GM12878 (cell line): ENCODE data around the gene HOXD9.

Experiments used
- ATF2 ChIP-seq: IDR thresholded peaks from 2 replicates; pipeline ENCODE4 v1.6.1; 2012; ENCODE audit warnings: low read length, inconsistent platforms
- CBX5 ChIP-seq: sonication (generic); IDR thresholded peaks from 2 replicates; pipeline ENCODE4 v1.6.1; 2016; ENCODE audit warnings: low read depth, moderate library complexity, mild to moderate bottlenecking, inconsistent platforms
- CREB1 ChIP-seq: IDR thresholded peaks from 2 replicates; pipeline ENCODE4 v1.6.1; 2012; ENCODE audit warnings: low read depth, mild to moderate bottlenecking, inconsistent platforms
- ELK1 ChIP-seq: IDR thresholded peaks from 2 replicates; pipeline ENCODE4 v1.6.1; 2012; ENCODE audit warnings: low read depth, low read length, improper control_type of control experiment
- EZH2 ChIP-seq: IDR thresholded peaks from 2 replicates; pipeline ENCODE4 v1.6.1; 2012; ENCODE audit warnings: low read depth, mild to moderate bottlenecking, control low read depth, inconsistent platforms, low read length, borderline replicate concordance; ENCODE audit not compliant: control insufficient read depth
- FOS ChIP-seq: IDR thresholded peaks from 3 replicates; pipeline ENCODE4 v1.6.1; 2011; ENCODE audit warnings: borderline replicate concordance; ENCODE audit not compliant: insufficient read length; ENCODE audit errors: extremely low read depth
- POLR2A ChIP-seq: IDR thresholded peaks from 2 replicates; pipeline ENCODE4 v1.6.1; 2011; ENCODE audit warnings: low read depth, mild to moderate bottlenecking, low read length
- POLR2AphosphoS5 ChIP-seq: IDR thresholded peaks from 2 replicates; pipeline ENCODE4 v1.6.1; 2011; ENCODE audit warnings: mild to moderate bottlenecking, low read length, inconsistent platforms
- RELA ChIP-seq: fragments of 450-650 bp; IDR thresholded peaks from 2 replicates; pipeline ENCODE4 v1.8.0; 2014; ENCODE audit warnings: borderline replicate concordance; ENCODE audit not compliant: partially characterized antibody
- TCF3 ChIP-seq: IDR thresholded peaks from 2 replicates; pipeline ENCODE4 v1.6.1; 2012; ENCODE audit warnings: low read depth, mild to moderate bottlenecking, low read length, borderline replicate concordance; ENCODE audit not compliant: insufficient read depth
- YY1 ChIP-seq: IDR thresholded peaks from 2 replicates; pipeline ENCODE4 v1.6.1; 2011; ENCODE audit warnings: low read depth, mild to moderate bottlenecking, low read length
- TF ChIP-seq, protein P1 (sequence below), 3 experiments: IDR thresholded peaks in 2 of 3; conservative IDR thresholded peaks in 1 of 3; 2 replicates each; pipeline ENCODE4 v1.5.1; 2011; ENCODE audit warnings: low read depth in 3 of 3, low read length in 3 of 3, mild to moderate bottlenecking in 3 of 3, control low read depth in 2 of 3, moderate library complexity in 2 of 3, inconsistent platforms in 1 of 3, mixed read lengths in 1 of 3; ENCODE audit not compliant: control insufficient read depth in 2 of 3, insufficient read depth in 1 of 3; ENCODE audit errors: extremely low read depth in 1 of 3
- TF ChIP-seq, protein P2 (sequence below): IDR thresholded peaks from 2 replicates; pipeline ENCODE4 v1.6.1; 2012; ENCODE audit warnings: low read depth, low read length, improper control_type of control experiment

GRCh38 chr2:176091329-176092258, 30.9 kb upstream of the HOXD9 start:
- TF ChIP-seq RELA (no peak), ATF2 (no peak), CBX5 (no peak), FOS (no peak), POLR2A (no peak), POLR2AphosphoS5 (no peak), ELK1 (no peak), EZH2 (no peak), CREB1 (no peak), YY1 (no peak), TCF3 (no peak)
- TF ChIP-seq, protein P1, sequence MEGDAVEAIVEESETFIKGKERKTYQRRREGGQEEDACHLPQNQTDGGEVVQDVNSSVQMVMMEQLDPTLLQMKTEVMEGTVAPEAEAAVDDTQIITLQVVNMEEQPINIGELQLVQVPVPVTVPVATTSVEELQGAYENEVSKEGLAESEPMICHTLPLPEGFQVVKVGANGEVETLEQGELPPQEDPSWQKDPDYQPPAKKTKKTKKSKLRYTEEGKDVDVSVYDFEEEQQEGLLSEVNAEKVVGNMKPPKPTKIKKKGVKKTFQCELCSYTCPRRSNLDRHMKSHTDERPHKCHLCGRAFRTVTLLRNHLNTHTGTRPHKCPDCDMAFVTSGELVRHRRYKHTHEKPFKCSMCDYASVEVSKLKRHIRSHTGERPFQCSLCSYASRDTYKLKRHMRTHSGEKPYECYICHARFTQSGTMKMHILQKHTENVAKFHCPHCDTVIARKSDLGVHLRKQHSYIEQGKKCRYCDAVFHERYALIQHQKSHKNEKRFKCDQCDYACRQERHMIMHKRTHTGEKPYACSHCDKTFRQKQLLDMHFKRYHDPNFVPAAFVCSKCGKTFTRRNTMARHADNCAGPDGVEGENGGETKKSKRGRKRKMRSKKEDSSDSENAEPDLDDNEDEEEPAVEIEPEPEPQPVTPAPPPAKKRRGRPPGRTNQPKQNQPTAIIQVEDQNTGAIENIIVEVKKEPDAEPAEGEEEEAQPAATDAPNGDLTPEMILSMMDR (IDR thresholded peaks at IDR 0.05 in 2 of 3, conservative IDR thresholded peaks at IDR 0.05 in 1 of 3; ENCODE audit: control insufficient read depth in 2 of 3, extremely low read depth in 1 of 3, insufficient read depth in 1 of 3, low read depth in 3 of 3, low read length in 3 of 3), result no peak
- TF ChIP-seq, protein P2, sequence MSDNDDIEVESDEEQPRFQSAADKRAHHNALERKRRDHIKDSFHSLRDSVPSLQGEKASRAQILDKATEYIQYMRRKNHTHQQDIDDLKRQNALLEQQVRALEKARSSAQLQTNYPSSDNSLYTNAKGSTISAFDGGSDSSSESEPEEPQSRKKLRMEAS, result no peak
